NCI-H2029 (cell line): Measurements from ENCODE around the gene FREY1.
A peak's percentile ranks its signal among the peaks of the same experiment; 100 is the strongest.

Experiments
- DNase-seq: peaks from one replicate; lab custom pipeline; 2025; lab: John Stamatoyannopoulos, UW

FREY1 gene, protein sequence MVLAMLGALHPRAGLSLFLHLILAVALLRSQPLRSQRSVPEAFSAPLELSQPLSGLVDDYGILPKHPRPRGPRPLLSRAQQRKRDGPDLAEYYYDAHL

DNA sequence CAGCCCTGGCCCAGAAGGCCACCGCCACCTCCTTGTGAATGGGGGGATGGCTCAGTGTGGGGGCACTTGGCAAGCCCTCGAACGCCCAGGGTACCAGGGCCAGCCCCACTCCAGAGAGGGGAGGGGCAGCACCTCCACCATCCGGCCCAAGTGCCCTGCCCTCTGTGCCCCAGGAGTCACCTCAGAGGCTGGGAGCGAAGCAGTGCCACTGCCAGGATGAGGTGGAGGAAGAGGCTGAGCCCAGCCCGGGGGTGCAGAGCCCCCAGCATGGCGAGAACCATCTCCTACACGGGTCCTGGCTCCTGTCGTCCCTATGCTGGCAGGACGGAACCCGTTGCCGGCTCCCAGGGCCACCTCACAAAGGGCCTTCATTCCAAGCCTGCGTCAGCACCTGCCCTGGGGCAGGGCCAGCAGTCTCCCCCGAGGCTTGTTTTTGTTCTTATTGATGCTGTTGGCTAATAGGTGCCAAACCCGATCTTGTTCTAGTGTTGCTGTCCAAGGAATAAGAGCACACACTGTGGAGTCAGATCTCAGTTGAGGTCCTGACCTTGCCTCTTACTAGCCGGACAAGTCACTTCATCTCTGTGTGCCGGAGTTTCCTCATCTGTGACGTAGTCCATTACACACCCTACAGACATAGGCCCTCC lies at the start of gene FREY1:
Gene FREY1, minus strand, starts transcription at position 307 of the 647 bp plus-strand sequence. Its CDS starts 26 bp downstream, at position 281.
- no peak for DNase-seq

DNA sequence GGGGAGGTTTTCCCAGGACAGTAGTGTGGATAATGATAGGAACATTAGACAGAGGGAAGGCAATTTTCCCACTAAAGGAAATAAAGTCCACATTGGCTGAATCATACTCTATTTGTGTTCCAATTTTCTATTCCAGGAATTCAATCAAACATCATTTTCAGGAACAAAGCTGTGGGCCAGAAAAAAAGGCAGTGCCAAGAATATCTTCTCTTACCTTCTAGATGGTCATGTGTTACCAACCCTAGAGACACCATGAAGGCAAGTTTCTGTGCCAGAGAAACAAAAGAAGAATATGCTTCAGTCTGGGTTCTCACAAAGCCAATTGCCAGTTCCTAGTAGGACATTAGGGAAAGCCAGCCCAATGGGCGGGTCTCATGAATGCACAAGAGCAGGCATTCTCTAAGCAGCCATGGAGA lies 42.9 kb upstream of the FREY1 start:
- no peak for DNase-seq

DNA sequence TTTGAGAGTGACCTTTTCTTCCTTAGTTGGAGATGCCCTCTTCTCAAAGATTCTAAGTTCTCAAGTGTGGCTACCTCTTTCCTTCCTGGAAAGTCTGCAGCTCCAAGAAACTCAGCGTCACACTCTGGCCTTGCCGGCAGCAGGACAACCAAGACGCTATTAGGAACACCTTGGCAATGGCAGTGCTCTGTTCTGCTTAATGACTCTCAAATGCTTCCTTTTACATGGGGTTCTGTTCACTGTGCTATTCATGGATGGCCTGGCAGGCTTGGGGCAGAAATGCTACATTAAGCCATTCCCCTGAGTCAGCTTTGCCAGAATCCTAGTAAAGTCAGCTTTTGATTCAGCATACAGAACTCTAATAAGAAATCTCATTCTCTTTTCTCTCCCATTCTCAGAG lies 41.3 kb upstream of the FREY1 start:
- DNase-seq: no peak

DNA sequence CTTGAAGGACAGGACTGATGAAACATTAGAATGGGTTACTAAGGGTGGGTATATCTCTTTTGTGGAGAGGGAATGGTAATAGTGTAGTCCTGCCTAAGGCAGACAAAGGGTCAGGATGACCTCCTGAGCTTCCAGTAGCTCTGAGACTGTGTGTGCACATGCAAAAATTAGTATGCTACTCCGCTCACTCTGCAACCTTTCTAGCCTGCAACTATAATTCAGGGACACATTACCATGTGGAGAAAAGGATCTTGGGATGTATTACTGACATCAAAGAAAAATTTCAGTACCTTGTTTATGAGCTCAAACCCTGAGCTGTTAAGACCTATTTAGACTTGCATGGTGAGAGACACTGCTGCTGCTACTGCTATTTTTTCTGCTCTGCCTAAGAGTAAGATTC lies 40.8 kb upstream of the FREY1 start:
- DNase-seq: no peak

DNA sequence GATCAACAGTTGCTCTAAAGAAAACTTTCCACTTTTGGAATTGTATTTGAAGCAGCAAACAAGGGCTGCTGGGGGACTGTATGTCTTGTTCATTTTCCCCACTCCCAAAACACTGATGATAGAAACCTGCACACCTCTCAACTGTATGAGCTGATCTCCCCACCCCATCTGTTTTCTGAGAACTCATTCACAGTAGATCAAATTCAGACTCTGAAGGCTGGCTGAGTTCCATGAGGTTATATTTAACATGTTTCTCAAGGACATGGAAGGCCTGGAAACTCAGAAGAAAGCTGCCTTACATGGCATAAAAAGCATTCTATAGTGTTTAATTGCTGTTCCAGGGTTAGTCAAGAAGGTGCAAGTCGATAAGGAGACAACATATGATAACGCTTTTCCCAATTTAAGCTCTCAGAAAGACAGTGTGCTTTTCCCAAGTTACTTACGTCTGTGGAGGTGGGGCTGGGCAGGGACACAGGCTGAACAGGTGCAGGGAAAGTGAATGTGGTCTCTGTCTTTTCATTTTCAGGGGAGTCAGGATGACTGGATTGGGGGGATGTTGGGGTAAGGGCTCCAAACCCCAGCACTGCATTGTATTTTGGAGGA lies 38.4 kb upstream of the FREY1 start:
- no peak for DNase-seq

DNA sequence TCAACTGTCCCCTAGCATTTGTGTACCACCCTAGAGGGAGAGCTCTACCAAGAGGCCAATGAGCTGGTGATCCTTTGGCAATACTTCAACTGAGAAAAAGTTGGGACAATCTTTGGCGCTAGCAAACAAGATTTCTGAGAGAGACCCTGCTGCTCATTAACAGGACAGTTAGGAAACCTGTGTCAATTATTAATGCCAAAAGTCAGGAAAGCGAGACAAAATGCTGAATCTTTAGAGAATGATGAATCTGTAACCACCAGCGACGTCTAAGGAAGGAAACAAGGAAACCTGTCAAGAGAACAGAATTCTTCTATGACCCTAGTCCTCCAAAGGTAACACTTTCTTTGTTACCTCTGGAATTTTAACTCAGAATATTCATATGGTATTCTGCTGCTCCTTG lies 35.3 kb upstream of the FREY1 start:
- DNase-seq: no peak

DNA sequence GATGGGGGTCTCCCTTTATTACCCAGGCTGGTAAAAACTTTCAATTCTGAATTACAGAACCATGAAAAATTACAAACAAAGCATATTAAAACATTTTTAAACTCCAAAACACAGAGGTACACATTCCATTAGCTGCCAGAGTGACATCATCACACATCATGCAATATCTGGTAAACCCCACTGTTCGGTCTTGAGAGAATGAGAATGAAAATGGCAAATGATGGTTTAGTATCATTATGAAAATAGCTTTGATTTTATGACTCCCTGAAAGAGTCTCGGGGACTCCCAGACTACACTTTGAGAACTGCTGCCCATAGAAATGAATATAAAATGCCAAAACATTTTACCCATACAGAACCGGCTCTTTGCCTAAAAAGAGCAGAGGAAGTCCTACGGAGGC lies 34.2 kb upstream of the FREY1 start:
- DNase-seq: no peak

DNA sequence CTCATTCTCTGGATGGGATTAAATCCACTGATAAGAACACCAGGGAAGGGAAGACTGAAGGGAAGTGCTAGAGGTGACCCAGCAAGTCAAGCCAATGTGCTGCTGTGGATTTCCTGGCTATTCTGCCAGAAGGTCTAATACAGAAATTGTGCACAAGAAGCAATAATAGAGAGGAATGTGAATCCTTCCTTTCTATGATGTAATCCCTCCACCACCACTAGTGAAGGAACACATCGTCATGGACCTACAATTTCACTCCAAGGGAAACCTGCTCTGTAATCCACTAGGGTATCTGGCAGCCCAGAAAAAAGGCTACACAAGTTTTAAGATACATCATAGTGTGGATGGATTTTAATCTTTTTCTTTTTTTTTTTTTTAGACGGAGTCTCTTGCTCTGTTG lies 32.8 kb upstream of the FREY1 start:
- no peak for DNase-seq

DNA sequence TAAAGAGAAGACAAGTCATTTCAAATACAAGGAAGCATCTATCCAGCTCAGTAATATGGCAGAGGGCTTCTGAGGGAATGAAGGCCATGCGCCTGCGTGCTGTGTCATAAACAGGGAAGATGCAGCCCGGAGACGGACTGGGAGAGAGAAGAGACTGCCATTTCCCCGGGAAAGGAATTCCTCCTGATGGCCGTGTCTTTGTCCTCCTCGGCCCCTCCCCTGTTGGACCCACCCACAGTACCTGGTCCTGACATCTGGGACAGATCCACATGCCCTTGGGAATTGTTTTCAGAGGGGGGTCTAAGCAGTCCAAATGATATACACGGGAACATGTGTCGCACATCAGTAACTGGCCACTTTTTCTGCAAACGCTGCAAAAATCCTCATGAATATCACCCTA lies 30.8 kb upstream of the FREY1 start:
- DNase-seq: no peak

DNA sequence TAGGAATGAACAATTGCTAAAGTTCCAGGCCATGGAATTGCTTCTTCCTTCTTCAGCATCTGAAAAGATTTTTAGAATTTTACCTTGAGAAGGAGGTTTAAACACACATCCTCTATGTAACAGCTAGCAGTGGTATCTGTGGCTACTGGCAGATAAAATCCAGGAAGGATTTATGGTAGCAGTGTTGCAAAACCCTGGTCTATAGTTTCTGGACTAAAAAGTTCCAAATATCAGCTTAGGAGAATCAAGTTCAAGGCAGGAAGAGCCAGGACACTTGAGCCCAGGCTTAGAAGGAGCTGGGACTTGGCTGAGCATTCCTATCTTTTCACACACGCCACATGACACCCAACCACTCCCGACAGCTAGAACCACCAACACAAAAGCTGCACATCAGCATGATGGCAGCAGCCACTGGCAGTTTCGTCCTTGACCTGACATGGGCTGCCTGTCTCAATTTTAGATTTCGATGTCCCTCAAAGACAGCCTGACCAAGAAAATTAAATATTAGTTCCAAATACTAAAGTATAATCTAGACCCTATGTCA lies 29.5 kb upstream of the FREY1 start:
- no peak for DNase-seq

DNA sequence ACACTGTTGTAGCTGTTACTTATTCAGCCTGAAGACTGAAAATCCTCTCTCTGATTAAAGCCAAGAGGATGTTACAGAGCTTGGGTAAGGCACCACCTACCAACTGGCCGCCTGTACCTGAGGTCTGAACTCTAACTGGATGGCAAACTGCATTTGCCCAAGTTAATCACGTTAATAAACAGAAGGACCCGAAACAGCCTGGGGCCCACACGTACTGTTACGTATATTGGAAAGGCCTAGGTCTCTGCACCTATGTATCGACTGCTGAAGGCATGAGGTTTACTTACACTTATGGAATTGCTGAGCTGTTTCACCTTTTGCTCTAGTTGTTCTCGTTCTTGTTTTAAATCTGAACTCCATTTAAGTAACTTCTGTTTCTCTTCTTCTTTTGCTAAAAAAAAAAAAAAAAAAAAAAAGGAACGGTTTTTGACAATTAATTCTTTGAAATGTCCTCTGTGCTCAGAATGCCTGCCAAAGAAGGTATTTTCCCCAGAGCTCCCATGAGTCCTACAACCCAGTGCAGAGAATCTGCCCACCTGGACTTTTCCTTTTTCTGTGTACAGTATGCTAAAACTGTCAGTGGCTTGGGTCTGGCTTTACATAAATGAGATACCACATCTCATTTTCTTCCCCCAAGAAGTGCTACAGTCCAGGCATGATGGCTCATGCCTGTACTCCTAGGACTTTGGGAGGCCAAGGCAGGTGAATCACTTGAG lies 28.4 kb upstream of the FREY1 start:
- no peak for DNase-seq

DNA sequence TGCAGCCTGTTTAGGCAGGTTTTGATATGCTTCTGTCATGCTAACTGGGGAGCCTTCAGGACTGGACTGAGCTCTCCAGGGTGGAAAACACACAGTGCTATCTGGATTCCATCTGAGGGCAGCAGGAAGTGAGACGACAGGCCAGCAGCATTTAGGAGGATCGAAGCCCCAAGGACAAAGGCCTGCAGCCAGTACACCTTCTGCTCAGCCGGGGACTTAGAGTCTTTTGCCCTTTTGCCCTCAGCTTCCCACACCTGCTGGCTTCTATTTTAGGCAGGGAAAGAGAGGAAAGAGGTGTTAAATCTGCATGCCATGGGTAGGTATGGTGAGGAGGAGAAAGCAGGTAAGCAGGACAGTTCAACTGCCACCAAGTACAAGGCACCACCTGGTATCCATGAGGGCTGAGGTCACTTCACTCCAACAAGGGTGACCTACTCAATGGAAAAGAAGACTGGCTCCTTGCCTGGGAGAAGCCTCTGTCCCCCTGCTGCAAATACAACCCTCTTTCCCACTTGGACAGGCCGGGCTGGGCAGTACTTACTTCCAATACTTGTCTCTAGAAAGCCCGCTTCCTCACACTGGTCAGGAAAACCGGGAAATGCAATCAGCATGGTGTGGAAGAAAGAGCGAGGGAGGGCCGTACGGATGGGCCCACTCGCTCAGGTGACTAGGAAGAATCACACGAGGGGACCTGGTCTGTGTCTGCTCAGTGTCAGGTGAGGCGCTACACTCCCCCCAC lies 27.7 kb upstream of the FREY1 start:
- DNase-seq: no peak

DNA sequence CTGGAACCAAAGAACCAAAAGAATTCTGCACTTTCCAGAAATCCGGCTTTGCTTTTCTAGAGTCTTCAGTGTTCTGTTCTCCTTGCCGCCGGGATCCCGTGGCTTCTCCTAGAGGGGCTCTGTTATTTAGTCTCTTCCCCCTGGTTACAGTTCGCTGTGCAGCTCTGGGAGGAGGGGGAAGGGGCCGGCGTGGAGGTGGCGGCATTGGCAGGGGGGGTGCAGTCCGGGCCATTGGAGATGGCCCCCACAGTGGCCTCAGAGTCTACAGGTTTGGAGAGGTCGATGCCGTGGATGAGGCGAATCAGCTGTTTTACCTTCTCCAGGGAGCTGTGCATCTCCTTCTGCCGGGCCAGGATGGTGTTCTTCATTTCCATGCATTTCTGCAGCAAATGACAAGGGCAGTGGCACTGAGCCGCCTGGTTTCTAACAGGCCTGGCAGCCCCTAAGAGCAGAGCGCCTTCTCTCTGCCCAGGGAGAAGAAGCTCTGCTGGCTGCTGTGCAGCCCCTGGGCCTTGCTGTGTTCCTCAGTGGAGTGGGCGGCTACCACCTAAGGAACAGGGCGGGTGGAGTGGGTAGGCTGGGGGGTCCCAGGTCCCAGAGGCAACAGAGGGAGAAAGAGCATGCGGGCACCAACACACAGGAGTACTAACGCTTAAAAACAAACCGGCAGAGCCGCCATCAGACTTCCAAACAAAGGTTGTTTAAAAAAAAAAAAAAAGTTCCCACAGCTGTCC lies 26.9 kb upstream of the FREY1 start:
- DNase-seq: no peak

DNA sequence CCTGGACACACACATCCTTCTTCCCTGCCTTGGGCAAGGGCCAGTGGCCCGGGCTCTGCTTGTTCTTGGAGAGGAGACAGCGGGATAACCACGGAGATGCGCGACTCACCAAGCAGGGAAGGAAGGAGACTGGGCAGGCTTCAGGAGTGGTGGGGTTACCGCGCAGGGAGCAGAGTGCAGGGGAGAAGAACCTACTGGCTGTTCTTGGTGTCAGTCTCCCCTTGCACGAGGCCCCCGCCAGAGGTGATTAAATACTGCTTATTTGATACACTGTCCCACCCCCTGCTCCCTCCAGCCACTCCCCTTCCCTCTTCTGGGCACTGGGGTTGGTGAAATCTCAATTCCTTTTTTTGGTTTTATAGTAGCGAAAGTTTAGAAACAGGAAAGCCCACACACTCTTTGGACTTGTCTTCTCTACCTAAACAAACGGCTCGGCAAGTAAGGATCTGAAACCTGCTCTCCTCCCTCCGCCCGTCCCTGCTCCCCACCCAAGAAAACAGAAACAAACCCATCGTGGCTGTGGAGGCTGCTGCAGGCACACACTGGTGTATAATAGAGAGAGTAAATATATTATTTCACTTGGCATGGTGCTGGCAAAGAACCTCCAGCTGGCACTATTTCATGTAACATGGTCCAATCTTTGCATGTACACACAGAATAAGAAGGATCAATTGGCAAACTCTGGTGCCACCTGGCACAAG lies 26.2 kb upstream of the FREY1 start:
- no peak for DNase-seq

DNA sequence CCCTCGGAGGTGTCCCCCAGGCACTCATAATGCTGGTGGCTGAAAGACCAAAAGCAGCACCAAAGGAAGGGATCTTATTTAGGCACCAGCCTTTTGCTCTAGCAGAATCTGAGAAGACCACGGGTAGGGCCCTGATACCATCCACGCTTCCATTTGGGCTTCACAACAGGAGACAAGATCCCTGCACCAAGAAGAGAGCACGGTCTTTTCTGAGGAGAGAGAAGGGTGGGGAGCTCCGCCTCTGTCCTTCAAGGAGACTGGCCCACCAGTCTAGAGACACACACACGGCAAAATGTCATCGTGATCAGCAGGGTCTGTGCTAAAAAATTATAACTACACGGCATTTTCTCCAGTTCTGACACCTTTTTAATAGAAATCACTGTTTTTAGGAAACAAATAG lies 25.1 kb upstream of the FREY1 start:
- no peak for DNase-seq

DNA sequence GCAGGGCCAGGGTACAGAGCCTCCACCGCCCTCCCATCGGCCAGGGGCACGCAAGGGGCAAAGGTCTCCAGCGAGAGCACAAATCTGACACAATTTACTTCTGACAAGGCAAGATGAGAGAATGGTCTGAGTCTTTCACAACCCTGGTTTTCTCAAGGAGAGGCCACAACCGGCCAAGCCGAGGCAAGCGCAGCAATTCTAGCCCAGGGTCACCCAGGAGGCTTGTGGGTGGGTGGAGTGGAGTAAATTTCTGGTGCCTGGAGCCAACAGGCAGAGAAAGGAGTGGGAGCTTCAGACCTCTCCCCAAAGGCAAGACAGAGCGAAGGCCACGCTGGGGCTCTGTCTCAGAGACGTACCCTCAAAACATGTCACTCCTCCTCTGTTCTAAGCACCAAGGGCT lies 24.7 kb upstream of the FREY1 start:
- DNase-seq: no peak

DNA sequence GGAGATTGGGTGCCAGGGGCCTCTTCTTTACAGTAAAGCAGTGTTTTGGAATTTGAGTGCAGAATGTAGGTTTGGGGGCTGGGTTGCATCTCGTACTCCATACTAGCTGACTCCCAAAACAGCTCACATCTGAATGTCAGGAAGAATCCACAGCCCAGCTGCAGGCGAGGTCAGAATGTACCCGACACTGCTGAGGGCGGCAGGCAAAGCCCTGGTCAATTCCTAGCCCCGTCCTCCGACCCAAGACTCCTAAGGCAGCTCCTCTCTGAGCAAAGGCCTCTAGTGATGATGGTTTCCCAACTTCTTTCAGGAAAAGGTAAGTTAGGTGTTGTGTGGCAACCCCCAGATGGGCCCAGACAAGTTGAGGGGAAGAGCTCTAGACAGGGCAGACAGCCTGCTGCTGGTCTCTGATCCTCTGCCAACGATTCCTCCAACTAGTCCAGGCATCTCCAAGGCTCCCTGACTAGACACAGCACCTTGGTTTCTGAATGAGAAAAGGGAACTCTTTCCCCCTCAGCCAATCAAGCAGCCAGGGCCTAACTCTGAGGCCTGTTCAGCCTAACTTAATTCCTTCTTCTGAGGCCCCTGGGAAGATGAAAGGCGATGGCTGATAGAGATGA lies 24.0 kb upstream of the FREY1 start:
- no peak for DNase-seq

DNA sequence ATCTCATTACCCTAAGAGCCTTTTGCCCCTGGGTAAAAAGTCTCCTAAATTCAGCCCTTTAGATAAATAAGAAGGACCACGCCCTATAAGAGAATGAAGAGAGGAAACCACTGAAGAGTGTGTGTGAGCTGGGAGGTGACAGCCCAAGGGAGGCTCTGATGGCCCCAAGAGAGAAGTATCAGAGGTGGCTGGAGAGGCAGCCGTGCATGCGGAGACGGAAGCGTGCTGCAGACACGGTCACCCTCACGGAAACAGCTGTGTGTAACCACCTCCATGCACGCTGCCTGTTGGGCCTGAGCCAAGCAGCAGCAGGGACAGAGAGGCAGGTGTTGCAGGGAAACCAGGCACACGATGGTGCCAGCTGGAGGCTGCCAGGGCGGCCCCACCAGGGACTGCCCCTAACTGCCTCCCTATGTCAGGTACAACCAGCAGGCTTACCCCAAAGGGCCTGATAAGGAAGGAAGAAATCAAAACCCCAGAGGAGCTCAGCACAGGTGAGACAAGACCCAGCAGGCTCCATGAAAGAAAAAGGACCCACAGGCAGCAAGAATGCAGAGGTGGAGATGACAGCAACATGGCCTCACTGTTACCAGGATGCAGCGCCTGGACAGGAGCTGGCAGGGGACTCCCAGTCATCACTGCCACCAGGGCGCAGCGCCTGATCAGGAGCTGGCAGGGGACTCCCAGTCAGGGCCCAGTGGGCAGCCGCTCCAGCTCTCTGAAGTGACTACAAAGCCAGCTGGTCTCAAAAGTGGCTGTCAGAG lies 23.1 kb upstream of the FREY1 start:
- peak; percentile 92 for DNase-seq

DNA sequence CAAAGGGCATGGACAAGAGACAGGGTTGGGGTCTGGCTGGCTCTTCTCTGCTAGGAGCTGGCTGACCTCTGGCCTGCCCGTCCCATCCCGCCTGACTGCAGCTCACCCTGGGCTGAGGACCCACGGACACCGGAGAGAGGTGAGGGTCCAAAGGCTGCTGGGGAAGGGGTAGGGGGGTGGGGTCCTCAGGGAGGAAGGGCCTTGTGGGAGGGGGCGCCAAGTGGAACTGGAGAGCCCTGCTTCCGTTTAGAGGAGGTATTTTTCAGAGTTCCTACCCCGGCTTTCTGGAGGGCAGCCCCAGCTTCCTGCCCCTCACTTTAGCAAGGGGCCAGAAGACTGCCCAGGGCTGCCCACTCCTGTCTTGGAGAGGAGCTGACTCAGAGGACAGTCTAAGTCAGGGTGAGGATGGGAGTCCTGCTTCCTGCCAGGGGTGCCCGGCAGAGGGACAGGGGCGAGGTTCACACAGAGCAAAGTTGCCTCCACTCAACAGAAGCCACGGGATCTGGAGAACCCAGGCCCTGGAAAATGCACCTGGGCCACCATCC lies 22.5 kb upstream of the FREY1 start:
- DNase-seq: no peak
